Measurements from ENCODE around the gene RNU5D-1.

RNU5D-1 gene

GRCh38 chr1:44747878-44748277, 16.9 kb upstream of the RNU5D-1 start:
- H3K9me3 ChIP-seq (ENCODE audit: insufficient read depth, low read depth, low read length), result no peaks in the 10 kb centered on the region
- H3K18ac ChIP-seq (ENCODE audit: low read length), result no peak overlapping the region
- no peaks in the 10 kb centered on the region for H3K4me1 ChIP-seq (ENCODE audit: control insufficient read depth in 1 of 2, insufficient read depth in 2 of 2, low read length in 2 of 2)
- no peak overlapping the region for H3K4me3 ChIP-seq (ENCODE audit: low read depth, low read length)
- no peak overlapping the region for H3K27ac ChIP-seq (ENCODE audit: low read depth, low read length)
- H2AFZ ChIP-seq (ENCODE audit: insufficient read depth, low read length, poor library complexity), result no peak overlapping the region
- no peaks in the 10 kb centered on the region for H3K79me2 ChIP-seq (ENCODE audit: control insufficient read depth, insufficient read depth, low read length, poor library complexity)
- no peak overlapping the region for H3K4me2 ChIP-seq (ENCODE audit: low read length)
- H2BK12ac ChIP-seq (ENCODE audit: low read length), result no peak overlapping the region
- no peak overlapping the region for H4K8ac ChIP-seq (ENCODE audit: low read depth, low read length)
- H3K14ac ChIP-seq (ENCODE audit: low read length), result no peak overlapping the region
- no peaks in the 10 kb centered on the region for H3K27me3 ChIP-seq (ENCODE audit: insufficient read depth, low read length)
- no peak overlapping the region for H2AK5ac ChIP-seq (ENCODE audit: low read length)
- WGBS (ENCODE audit: extremely low coverage, insufficient coverage, insufficient read length), result no CpG with 5 or more reads among the region's 3 CpGs
- H3K79me1 ChIP-seq (ENCODE audit: low read length), result no peaks in the 10 kb centered on the region
- H4K12ac ChIP-seq (ENCODE audit: low read depth, low read length), result no peak overlapping the region
- H4K91ac ChIP-seq (ENCODE audit: low read depth, low read length), result no peak overlapping the region
- H3K36me3 ChIP-seq (ENCODE audit: control insufficient read depth in 1 of 2, insufficient read depth in 2 of 2, low read length in 2 of 2), result peaks cover 37 to 45% of the 10 kb centered on the region in 2 experiments
- H2BK120ac ChIP-seq (ENCODE audit: insufficient read depth, low read length, poor library complexity), result no peak overlapping the region
- H3K4ac ChIP-seq (ENCODE audit: low read depth, low read length), result no peak overlapping the region
- H3K9ac ChIP-seq (ENCODE audit: low read length), result no peak overlapping the region
- H2BK5ac ChIP-seq (ENCODE audit: low read depth, low read length, poor library complexity), result no peak overlapping the region
- no peak overlapping the region for H3K23ac ChIP-seq (ENCODE audit: low read length)
- no peak for DNase-seq

DNA sequence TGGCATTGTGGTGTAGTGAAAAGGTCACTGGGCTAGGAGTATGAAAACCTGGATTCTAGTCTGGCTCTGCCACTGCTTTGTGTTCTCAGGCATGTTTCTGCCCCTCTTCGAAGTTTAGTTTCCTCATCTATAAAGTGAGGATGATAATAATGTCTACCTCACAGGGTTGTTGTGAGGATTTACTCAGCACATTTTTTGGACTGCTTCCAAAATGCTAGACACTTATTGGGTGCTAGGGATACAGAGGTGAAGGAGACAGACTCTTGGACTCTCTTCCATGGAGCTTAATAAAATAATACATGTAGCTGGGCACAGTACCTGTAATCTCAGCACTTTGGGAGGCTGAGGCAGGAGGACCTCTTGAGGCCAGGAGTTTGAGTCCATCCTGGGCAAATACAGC, 12.2 kb upstream of the RNU5D-1 start:
- Histone ChIP-seq H3K27me3 (ENCODE audit: insufficient read depth, low read length) (no peaks in the 10 kb centered on the region), H3K4me1 (ENCODE audit: control insufficient read depth in 1 of 2, insufficient read depth in 2 of 2, low read length in 2 of 2) (peaks cover 2 to 3% of the 10 kb centered on the region in 2 experiments), H2BK5ac (ENCODE audit: low read depth, low read length, poor library complexity) (no peak overlapping the region), H2AK5ac (ENCODE audit: low read length) (no peak overlapping the region), H3K79me1 (ENCODE audit: low read length) (peaks cover 7% of the 10 kb centered on the region), H4K12ac (ENCODE audit: low read depth, low read length) (no peak overlapping the region), H2BK120ac (ENCODE audit: insufficient read depth, low read length, poor library complexity) (no peak overlapping the region), H3K4me3 (ENCODE audit: low read depth, low read length) (no peak overlapping the region), H2AFZ (ENCODE audit: insufficient read depth, low read length, poor library complexity) (no peak overlapping the region), H3K27ac (ENCODE audit: low read depth, low read length) (no peak overlapping the region), H3K23ac (ENCODE audit: low read length) (no peak overlapping the region), H3K9ac (ENCODE audit: low read length) (no peak overlapping the region), H3K4me2 (ENCODE audit: low read length) (no peak overlapping the region), H4K91ac (ENCODE audit: low read depth, low read length) (no peak overlapping the region), H3K36me3 (ENCODE audit: control insufficient read depth in 1 of 2, insufficient read depth in 2 of 2, low read length in 2 of 2) (peaks cover 22 to 30% of the 10 kb centered on the region in 2 experiments), H3K9me3 (ENCODE audit: insufficient read depth, low read depth, low read length) (no peaks in the 10 kb centered on the region), H3K79me2 (ENCODE audit: control insufficient read depth, insufficient read depth, low read length, poor library complexity) (peaks cover 7% of the 10 kb centered on the region), H3K4ac (ENCODE audit: low read depth, low read length) (no peak overlapping the region), H2BK12ac (ENCODE audit: low read length) (no peak overlapping the region), H4K8ac (ENCODE audit: low read depth, low read length) (no peak overlapping the region), H3K18ac (ENCODE audit: low read length) (no peak overlapping the region), H3K14ac (ENCODE audit: low read length) (no peak overlapping the region)
- no peak for DNase-seq
- no CpG with 5 or more reads among the region's 1 CpG for whole genome bisulfite sequencing (ENCODE audit: extremely low coverage, insufficient coverage, insufficient read length)

GRCh38 chr1:44740179-44740617, 9.2 kb upstream of the RNU5D-1 start:
- Histone ChIP-seq H3K4ac (ENCODE audit: low read depth, low read length) (peak overlapping the region; percentile 82), H4K91ac (ENCODE audit: low read depth, low read length) (peak overlapping the region; percentile 59), H2BK5ac (ENCODE audit: low read depth, low read length, poor library complexity) (peak overlapping the region; percentile 88), H3K36me3 (ENCODE audit: control insufficient read depth in 1 of 2, insufficient read depth in 2 of 2, low read length in 2 of 2) (peaks cover 10 to 16% of the 10 kb centered on the region in 2 experiments), H3K18ac (ENCODE audit: low read length) (peak overlapping the region; percentile 66), H3K4me3 (ENCODE audit: low read depth, low read length) (peak overlapping the region; percentile 87), H3K4me1 (ENCODE audit: control insufficient read depth in 1 of 2, insufficient read depth in 2 of 2, low read length in 2 of 2) (peaks cover 2 to 3% of the 10 kb centered on the region in 2 experiments), H2AFZ (ENCODE audit: insufficient read depth, low read length, poor library complexity) (peak overlapping the region; percentile 94), H3K79me1 (ENCODE audit: low read length) (peaks cover 7% of the 10 kb centered on the region), H3K14ac (ENCODE audit: low read length) (peak overlapping the region; percentile 42), H2AK5ac (ENCODE audit: low read length) (no peak overlapping the region), H2BK120ac (ENCODE audit: insufficient read depth, low read length, poor library complexity) (peak overlapping the region; percentile 24), H3K9me3 (ENCODE audit: insufficient read depth, low read depth, low read length) (peaks cover 3% of the 10 kb centered on the region), H3K9ac (ENCODE audit: low read length) (peak overlapping the region; percentile 85), H4K8ac (ENCODE audit: low read depth, low read length) (peak overlapping the region; percentile 77), H3K4me2 (ENCODE audit: low read length) (peak overlapping the region; percentile 96), H2BK12ac (ENCODE audit: low read length) (no peak overlapping the region), H3K27me3 (ENCODE audit: insufficient read depth, low read length) (no peaks in the 10 kb centered on the region), H3K27ac (ENCODE audit: low read depth, low read length) (no peak overlapping the region), H4K12ac (ENCODE audit: low read depth, low read length) (peak overlapping the region; percentile 34), H3K23ac (ENCODE audit: low read length) (no peak overlapping the region), H3K79me2 (ENCODE audit: control insufficient read depth, insufficient read depth, low read length, poor library complexity) (peaks cover 7% of the 10 kb centered on the region)
- WGBS (ENCODE audit: extremely low coverage, insufficient coverage, insufficient read length), result no CpG with 5 or more reads among the region's 14 CpGs
- DNase-seq, result no peak

DNA sequence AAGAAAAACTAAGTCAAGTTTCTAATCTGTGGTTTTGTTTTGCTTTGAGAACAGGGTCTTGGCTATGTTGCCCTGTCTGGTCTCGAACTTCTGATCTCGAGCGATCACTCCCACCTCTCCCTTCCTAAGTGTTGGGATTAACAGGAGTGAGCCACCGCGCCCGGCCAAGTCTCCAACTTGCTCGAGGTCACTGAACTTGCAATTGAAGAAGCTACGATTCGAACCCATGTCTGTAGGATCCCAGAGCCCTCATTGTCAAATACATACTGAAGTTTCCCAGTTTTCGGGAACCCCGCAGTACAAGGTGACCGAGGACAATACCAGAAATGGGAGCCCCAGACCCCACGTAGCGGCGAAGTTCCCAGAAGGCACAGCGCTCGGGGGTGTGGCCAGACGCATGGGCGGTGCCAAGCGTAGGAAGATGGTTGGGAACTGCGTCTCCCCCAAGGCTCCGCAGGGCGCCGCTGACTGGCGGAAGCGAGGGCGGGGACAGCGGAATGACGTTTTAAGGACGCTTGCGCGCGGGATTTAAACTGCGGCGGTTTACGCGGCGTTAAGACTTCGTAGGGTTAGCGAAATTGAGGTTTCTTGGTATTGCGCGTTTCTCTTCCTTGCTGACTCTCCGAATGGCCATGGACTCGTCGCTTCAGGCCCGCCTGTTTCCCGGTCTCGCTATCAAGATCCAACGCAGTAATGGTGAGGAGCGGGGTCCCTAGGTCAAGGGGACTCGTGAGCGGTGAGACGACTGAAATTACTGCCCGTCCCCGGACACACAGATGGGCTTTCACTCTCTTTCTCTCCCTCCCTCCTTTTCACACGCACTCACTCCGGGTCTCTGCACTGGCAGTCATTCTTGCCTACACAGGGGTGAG, 8.6 kb upstream of the RNU5D-1 start, which contains the start of gene KIF2C:
Gene KIF2C (plus strand): TSS at position 531 of the 872 bp plus-strand sequence. CDS start 96 bp downstream, at position 627.
- Histone ChIP-seq H3K79me2 (ENCODE audit: control insufficient read depth, insufficient read depth, low read length, poor library complexity) (peaks cover 7% of the 10 kb centered on the region), H3K36me3 (ENCODE audit: control insufficient read depth in 1 of 2, insufficient read depth in 2 of 2, low read length in 2 of 2) (peaks cover 8 to 14% of the 10 kb centered on the region in 2 experiments), H4K8ac (ENCODE audit: low read depth, low read length) (peak within 1 kb of the TSS; percentile 99), H3K4me1 (ENCODE audit: control insufficient read depth in 1 of 2, insufficient read depth in 2 of 2, low read length in 2 of 2) (peaks cover 3 to 4% of the 10 kb centered on the region in 2 experiments), H4K91ac (ENCODE audit: low read depth, low read length) (peak within 1 kb of the TSS; percentile 87), H3K27me3 (ENCODE audit: insufficient read depth, low read length) (no peaks in the 10 kb centered on the region), H3K23ac (ENCODE audit: low read length) (no peak within 1 kb of the TSS), H3K4ac (ENCODE audit: low read depth, low read length) (peak within 1 kb of the TSS; percentile 82), H3K9ac (ENCODE audit: low read length) (peak within 1 kb of the TSS; percentile 85), H2AFZ (ENCODE audit: insufficient read depth, low read length, poor library complexity) (peak within 1 kb of the TSS; percentile 94), H3K27ac (ENCODE audit: low read depth, low read length) (peak within 1 kb of the TSS; percentile 43), H3K14ac (ENCODE audit: low read length) (peak within 1 kb of the TSS; percentile 95), H2BK120ac (ENCODE audit: insufficient read depth, low read length, poor library complexity) (peak within 1 kb of the TSS; percentile 24), H3K4me2 (ENCODE audit: low read length) (peak within 1 kb of the TSS; percentile 96), H3K18ac (ENCODE audit: low read length) (peak within 1 kb of the TSS; percentile 91), H2BK5ac (ENCODE audit: low read depth, low read length, poor library complexity) (peak within 1 kb of the TSS; percentile 88), H3K79me1 (ENCODE audit: low read length) (peaks cover 7% of the 10 kb centered on the region), H2BK12ac (ENCODE audit: low read length) (peak within 1 kb of the TSS; percentile 53), H3K9me3 (ENCODE audit: insufficient read depth, low read depth, low read length) (peaks cover 5% of the 10 kb centered on the region), H2AK5ac (ENCODE audit: low read length) (no peak within 1 kb of the TSS), H4K12ac (ENCODE audit: low read depth, low read length) (peak within 1 kb of the TSS; percentile 85), H3K4me3 (ENCODE audit: low read depth, low read length) (peak within 1 kb of the TSS; percentile 87)
- peak; percentile 98 for DNase-seq
- WGBS (ENCODE audit: extremely low coverage, insufficient coverage, insufficient read length), result no CpG with 5 or more reads among the region's 57 CpGs

Measured in trophoblast cell (in vitro differentiated cells and primary cell).